AG04450 (cell line): ENCODE data around the gene ZMYM2. TPM values are rescaled to one million over a fixed set of nuclear protein-coding genes. Genes with fewer than 3 reads are reported as not detected.
A peak's percentile ranks its signal among the peaks of the same experiment; 100 is the strongest.

Experiments
- CTCF ChIA-PET: fragments of 300-600, 350-600 bp; formaldehyde crosslinking; extraction: SDS; loops from one replicate; lab custom pipeline; 2022; ENCODE audit warnings: antibody characterized with exemption, inconsistent platforms; lab: Charles Lee
- POLR2A ChIA-PET: fragments of 350-600 bp; formaldehyde crosslinking; extraction: SDS; loops from one replicate; lab custom pipeline; 2021; ENCODE audit warnings: antibody characterized with exemption, inconsistent platforms; lab: Yijun Ruan, JAX
- DNase-seq: peaks from one replicate; pipeline ENCODE4 v3.0.0-alpha.2; 2011; ENCODE audit warnings: low read depth, low spot score
- H3K27ac ChIP-seq: one replicate; pipeline ENCODE4 v1.5.1; 2012; ENCODE audit warnings: low read depth, low read length, control low read depth
- H3K27me3 ChIP-seq: one replicate; pipeline ENCODE4 v1.6.0; 2012; ENCODE audit warnings: low read length; ENCODE audit not compliant: control insufficient read depth, insufficient read depth
- H3K4me3 ChIP-seq: 2 replicates; pipeline ENCODE4 v1.5.1; 2011; ENCODE audit warnings: mild to moderate bottlenecking, low read depth, low read length, control low read depth
- H3K9me3 ChIP-seq: 2 replicates; pipeline ENCODE4 v1.5.1; 2012; ENCODE audit warnings: low read length; ENCODE audit not compliant: control insufficient read depth, insufficient read depth
- CTCF ChIP-seq: IDR thresholded peaks from 2 replicates; pipeline ENCODE4 v1.5.1; 2011; ENCODE audit warnings: low read depth, low read length, control low read depth, inconsistent platforms
- polyA plus RNA-seq: library from polyadenylated mRNA; depleted of rRNA; stranded (reverse); fragments of >200 nt; gene quantifications from 2 replicates; pipeline ENCODE4 v1.2.3, GENCODE V29; 2011

The ZMYM2 gene
- polyA plus RNA-seq, 1 experiment = 46.1 TPM

GRCh38 chr13:20119960-20120359, 161.4 kb downstream of the ZMYM2 start:
- ChIA-PET POLR2A (no interaction called here), CTCF (no interaction called here)
- Histone ChIP-seq H3K9me3 (no peaks in the 10 kb centered on the region; the same call in 1 of the 2 replicates), H3K27me3 (no peaks in the 10 kb centered on the region), H3K27ac (peak overlapping the region; percentile 72), H3K4me3 (peak overlapping the region; percentile 36)
- no peak for DNase-seq
- no peak for TF ChIP-seq CTCF

DNA sequence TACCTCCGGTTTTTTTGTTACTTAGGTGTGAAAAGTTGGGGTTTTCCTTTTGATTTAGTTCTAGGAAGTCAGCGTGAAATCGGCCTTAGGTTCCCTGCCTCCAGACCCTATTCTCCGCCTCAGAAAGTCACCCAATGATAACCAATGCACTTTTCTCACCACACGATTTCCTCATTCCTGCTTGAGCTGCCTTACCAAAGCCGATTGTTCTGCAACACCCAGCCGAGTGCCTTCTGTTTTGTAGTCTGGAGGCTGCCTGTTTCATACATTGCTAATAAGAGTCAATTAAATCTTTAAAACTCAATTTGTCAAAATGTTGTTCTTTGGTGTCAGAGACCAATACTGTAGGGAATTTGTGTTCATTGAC, 162.6 kb downstream of the ZMYM2 start:
- Histone ChIP-seq H3K27ac (no peak overlapping the region), H3K9me3 (no peaks in the 10 kb centered on the region; the same call in 1 of the 2 replicates), H3K4me3 (peak overlapping the region; percentile 36; the same call in 1 of the 2 replicates), H3K27me3 (no peaks in the 10 kb centered on the region)
- no peak for TF ChIP-seq CTCF
- CTCF ChIA-PET = no interaction called here
- POLR2A ChIA-PET = no interaction called here
- no peak for DNase-seq

GRCh38 chr13:20124303-20124702, 165.8 kb downstream of the ZMYM2 start:
- DNase-seq = no peak
- Histone ChIP-seq H3K27ac (no peak overlapping the region), H3K9me3 (no peaks in the 10 kb centered on the region; the same call in 1 of the 2 replicates), H3K27me3 (peaks cover 6% of the 10 kb centered on the region), H3K4me3 (no peak overlapping the region)
- POLR2A ChIA-PET = no interaction called here
- no peak for TF ChIP-seq CTCF
- CTCF ChIA-PET = no interaction called here

- POLR2A ChIA-PET = interaction anchor here (0.7 kb wide), 1 partner anchor 35 kb away, joined by 3 read pairs; no protein-coding TSS in a partner anchor
- DNase-seq = no peak
- Histone ChIP-seq H3K27me3 (peaks cover 6% of the 10 kb centered on the region), H3K9me3 (no peaks in the 10 kb centered on the region; the same call in 1 of the 2 replicates), H3K4me3 (no peak overlapping the region), H3K27ac (no peak overlapping the region)
- TF ChIP-seq CTCF = no peak
- CTCF ChIA-PET = interaction anchor here (1.0 to 1.9 kb wide), 2 partner anchors 12 to 140 kb away, joined by 3 to 5 read pairs; no protein-coding TSS in a partner anchor
These were observed 166.7 kb downstream of the ZMYM2 start for GRCh38 chr13:20125129-20125782.

GRCh38 chr13:20125783-20126165, 167.2 kb downstream of the ZMYM2 start:
- Histone ChIP-seq H3K9me3 (no peaks in the 10 kb centered on the region; the same call in 1 of the 2 replicates), H3K27ac (no peak overlapping the region), H3K27me3 (peaks cover 6% of the 10 kb centered on the region), H3K4me3 (no peak overlapping the region)
- DNase-seq = no peak
- ChIA-PET CTCF (interaction anchor here (1.0 to 1.9 kb wide), 2 partner anchors 12 to 141 kb away, joined by 3 to 5 read pairs; no protein-coding TSS in a partner anchor), POLR2A (interaction anchor here (0.7 kb wide), 1 partner anchor 34 kb away, joined by 3 read pairs; no protein-coding TSS in a partner anchor)
- TF ChIP-seq CTCF = no peak
